ENCODE results near the gene ANKRD33B. TPM values are rescaled to one million over a fixed set of nuclear protein-coding genes. Genes with fewer than 3 reads are reported as not detected.

Gene ANKRD33B
- total RNA-seq, 1 experiment from 2014 or later, result 10.9 TPM

GRCh38 chr5:10617103-10617502, 53.2 kb downstream of the ANKRD33B start (continued):
- TF ChIP-seq, protein P1, sequence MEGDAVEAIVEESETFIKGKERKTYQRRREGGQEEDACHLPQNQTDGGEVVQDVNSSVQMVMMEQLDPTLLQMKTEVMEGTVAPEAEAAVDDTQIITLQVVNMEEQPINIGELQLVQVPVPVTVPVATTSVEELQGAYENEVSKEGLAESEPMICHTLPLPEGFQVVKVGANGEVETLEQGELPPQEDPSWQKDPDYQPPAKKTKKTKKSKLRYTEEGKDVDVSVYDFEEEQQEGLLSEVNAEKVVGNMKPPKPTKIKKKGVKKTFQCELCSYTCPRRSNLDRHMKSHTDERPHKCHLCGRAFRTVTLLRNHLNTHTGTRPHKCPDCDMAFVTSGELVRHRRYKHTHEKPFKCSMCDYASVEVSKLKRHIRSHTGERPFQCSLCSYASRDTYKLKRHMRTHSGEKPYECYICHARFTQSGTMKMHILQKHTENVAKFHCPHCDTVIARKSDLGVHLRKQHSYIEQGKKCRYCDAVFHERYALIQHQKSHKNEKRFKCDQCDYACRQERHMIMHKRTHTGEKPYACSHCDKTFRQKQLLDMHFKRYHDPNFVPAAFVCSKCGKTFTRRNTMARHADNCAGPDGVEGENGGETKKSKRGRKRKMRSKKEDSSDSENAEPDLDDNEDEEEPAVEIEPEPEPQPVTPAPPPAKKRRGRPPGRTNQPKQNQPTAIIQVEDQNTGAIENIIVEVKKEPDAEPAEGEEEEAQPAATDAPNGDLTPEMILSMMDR (IDR thresholded peaks at IDR 0.05 in 2 of 3, conservative IDR thresholded peaks at IDR 0.05 in 1 of 3; ENCODE audit: borderline replicate concordance in 1 of 3, insufficient read depth in 1 of 3, low read depth in 2 of 3, low read length in 2 of 3), result no peak
- TF ChIP-seq MAX (IDR thresholded peaks at IDR 0.05) (no peak), POLR2A (IDR thresholded peaks at IDR 0.05; ENCODE audit: borderline replicate concordance, extremely low read depth, insufficient read depth, insufficient read length) (no peak), EGR1 (IDR thresholded peaks at IDR 0.05; ENCODE audit: low read depth) (no peak), SIN3A (IDR thresholded peaks at IDR 0.05; ENCODE audit: low read depth) (no peak), ZFX (IDR thresholded peaks at IDR 0.05) (no peak), YY1 (IDR thresholded peaks at IDR 0.05; ENCODE audit: extremely low read depth, insufficient replicate concordance, low read depth, low read length) (no peak), ATF3 (IDR thresholded peaks at IDR 0.05) (no peak), SRF (IDR thresholded peaks at IDR 0.05; ENCODE audit: low read depth) (no peak)

DNA sequence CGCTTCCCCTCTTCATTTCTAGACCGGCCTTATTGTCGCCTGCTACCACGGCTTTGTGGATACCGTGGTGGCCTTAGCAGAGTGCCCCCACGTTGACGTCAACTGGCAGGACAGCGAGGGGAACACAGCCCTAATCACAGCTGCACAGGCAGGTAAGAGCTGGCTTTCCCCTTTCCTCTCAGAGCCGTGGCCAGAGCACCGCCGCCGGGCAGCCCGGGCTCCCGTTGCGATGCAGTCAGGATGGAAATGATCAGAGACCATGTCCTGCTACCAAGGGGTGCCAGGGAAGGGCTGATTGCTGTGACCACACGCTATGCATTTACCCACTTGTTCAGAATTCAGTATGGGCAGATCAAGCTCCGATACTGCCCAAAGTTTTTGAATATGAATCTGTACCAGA, 54.4 kb downstream of the ANKRD33B start:
- Histone ChIP-seq H4K20me1 (ENCODE audit: insufficient read depth) (no peaks in the 10 kb centered on the region), H3K4me2 (ENCODE audit: low read length) (no peak overlapping the region), H3K27me3 (ENCODE audit: insufficient read depth, low read length) (no peaks in the 10 kb centered on the region), H3K9ac (ENCODE audit: low read length) (no peak overlapping the region), H3K4me1 (ENCODE audit: control insufficient read depth in 1 of 2, insufficient read depth in 2 of 2, low read length in 2 of 2) (peaks cover 0 to 1% of the 10 kb centered on the region in 2 experiments; a peak in 1 of 4 replicates), H2AFZ (ENCODE audit: low read depth, low read length, poor library complexity, severe bottlenecking) (no peak overlapping the region), H3K9me3 (ENCODE audit: control insufficient read depth in 1 of 2, insufficient read depth in 1 of 2, low read depth in 1 of 2, low read length in 2 of 2) (no peaks in the 10 kb centered on the region), H3K27ac (ENCODE audit: low read depth, low read length) (no peak overlapping the region), H3K79me2 (ENCODE audit: insufficient read depth, low read length) (peaks cover 4% of the 10 kb centered on the region; the same call in 1 of the 2 replicates), H3K9me2 (ENCODE audit: insufficient read depth) (no peaks in the 10 kb centered on the region), H3K4me3 (replicated peaks in 1 of 2; ENCODE audit: low read depth in 1 of 2, low read length in 2 of 2) (no peak overlapping the region), H3K36me3 (ENCODE audit: control insufficient read depth in 1 of 2, insufficient read depth in 2 of 2, low read length in 2 of 2) (0 out of 4 replicates have a peak, but pooled peaks cover 0 to 4% of the 10 kb centered on the region in 2 experiments)
- intact Hi-C loops (cut with micrococcal nuclease), result no loop called here
- ChIA-PET RAD21 (ENCODE audit: low non-redundant PET in 1 of 2, low total read pairs in 2 of 2, uncharacterized antibody in 2 of 2, unreplicated experiment in 2 of 2) (no interaction called here), POLR2A (no interaction called here), CTCF (no interaction called here)
- DNase-seq (ENCODE audit: low read depth, low spot score) (no peak), ATAC-seq (no peak)
- no TSS peak for BruUV-seq (replicated peaks)
- TF ChIP-seq EGR1 (IDR thresholded peaks at IDR 0.05; ENCODE audit: low read depth) (no peak), ATF3 (IDR thresholded peaks at IDR 0.05) (no peak), JUND (IDR thresholded peaks at IDR 0.05) (no peak), FOSL1 (IDR thresholded peaks at IDR 0.05; ENCODE audit: low read depth) (no peak), EZH2phosphoT487 (IDR thresholded peaks at IDR 0.05; ENCODE audit: borderline replicate concordance) (no peak), POLR2A (IDR thresholded peaks at IDR 0.05; ENCODE audit: borderline replicate concordance, extremely low read depth, insufficient read depth, insufficient read length) (no peak), TCF7L2 (IDR thresholded peaks at IDR 0.05; ENCODE audit: borderline replicate concordance, extremely low read depth, insufficient read depth, insufficient read length) (no peak), ZBTB33 (IDR thresholded peaks at IDR 0.05; ENCODE audit: extremely low read depth, insufficient replicate concordance, low read length) (no peak), SIN3A (IDR thresholded peaks at IDR 0.05; ENCODE audit: low read depth) (no peak), CBX3 (IDR thresholded peaks at IDR 0.05; ENCODE audit: low read depth) (no peak), YY1 (IDR thresholded peaks at IDR 0.05; ENCODE audit: extremely low read depth, insufficient replicate concordance, low read depth, low read length) (no peak), ZNF274 (IDR thresholded peaks at IDR 0.05; ENCODE audit: low read depth, low read length) (no peak)
- TF ChIP-seq, protein P2, sequence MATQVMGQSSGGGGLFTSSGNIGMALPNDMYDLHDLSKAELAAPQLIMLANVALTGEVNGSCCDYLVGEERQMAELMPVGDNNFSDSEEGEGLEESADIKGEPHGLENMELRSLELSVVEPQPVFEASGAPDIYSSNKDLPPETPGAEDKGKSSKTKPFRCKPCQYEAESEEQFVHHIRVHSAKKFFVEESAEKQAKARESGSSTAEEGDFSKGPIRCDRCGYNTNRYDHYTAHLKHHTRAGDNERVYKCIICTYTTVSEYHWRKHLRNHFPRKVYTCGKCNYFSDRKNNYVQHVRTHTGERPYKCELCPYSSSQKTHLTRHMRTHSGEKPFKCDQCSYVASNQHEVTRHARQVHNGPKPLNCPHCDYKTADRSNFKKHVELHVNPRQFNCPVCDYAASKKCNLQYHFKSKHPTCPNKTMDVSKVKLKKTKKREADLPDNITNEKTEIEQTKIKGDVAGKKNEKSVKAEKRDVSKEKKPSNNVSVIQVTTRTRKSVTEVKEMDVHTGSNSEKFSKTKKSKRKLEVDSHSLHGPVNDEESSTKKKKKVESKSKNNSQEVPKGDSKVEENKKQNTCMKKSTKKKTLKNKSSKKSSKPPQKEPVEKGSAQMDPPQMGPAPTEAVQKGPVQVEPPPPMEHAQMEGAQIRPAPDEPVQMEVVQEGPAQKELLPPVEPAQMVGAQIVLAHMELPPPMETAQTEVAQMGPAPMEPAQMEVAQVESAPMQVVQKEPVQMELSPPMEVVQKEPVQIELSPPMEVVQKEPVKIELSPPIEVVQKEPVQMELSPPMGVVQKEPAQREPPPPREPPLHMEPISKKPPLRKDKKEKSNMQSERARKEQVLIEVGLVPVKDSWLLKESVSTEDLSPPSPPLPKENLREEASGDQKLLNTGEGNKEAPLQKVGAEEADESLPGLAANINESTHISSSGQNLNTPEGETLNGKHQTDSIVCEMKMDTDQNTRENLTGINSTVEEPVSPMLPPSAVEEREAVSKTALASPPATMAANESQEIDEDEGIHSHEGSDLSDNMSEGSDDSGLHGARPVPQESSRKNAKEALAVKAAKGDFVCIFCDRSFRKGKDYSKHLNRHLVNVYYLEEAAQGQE (IDR thresholded peaks at IDR 0.05; ENCODE audit: low read depth), result no peak

All from HCT116 (cell line).